Spleen (tissue), 11 donors: Measurements from ENCODE around the gene EFCAB8. TPM values are rescaled to one million over a fixed set of nuclear protein-coding genes. Genes with fewer than 3 reads are reported as not detected.

Experiments
- DNase-seq: peaks from one replicate; pipeline ENCODE4 v3.0.0-alpha.2; 2020
- H3K27ac ChIP-seq, 8 donors: fragments of 200-600 bp; sonication (generic) in 7 of 8; 1 replicate in 4 of 8; 2 replicates in 4 of 8; pipeline versions ENCODE4 v1.5.0 to v1.8.0; 2016 to 2021; ENCODE audit warnings: inconsistent platforms in 4 of 8, mild to moderate bottlenecking in 4 of 8, moderate library complexity in 1 of 8
- H3K27me3 ChIP-seq, 7 donors: fragments of 200-600 bp; sonication (generic) in 6 of 7; replicated peaks in 1 of 7; 1 replicate in 4 of 7; 2 replicates in 3 of 7; pipeline versions ENCODE4 v1.5.0 to v1.8.0; 2016 to 2021; ENCODE audit warnings: inconsistent platforms in 3 of 7, mild to moderate bottlenecking in 1 of 7
- H3K36me3 ChIP-seq, 6 donors: fragments of 200-600 bp; sonication (generic) in 5 of 6; 1 replicate in 4 of 6; 2 replicates in 2 of 6; pipeline versions ENCODE4 v1.5.0 to v1.8.0; 2016 to 2021; ENCODE audit warnings: inconsistent platforms in 2 of 6
- H3K4me1 ChIP-seq, 6 donors: fragments of 200-600 bp; sonication (generic) in 5 of 6; 1 replicate in 3 of 6; 2 replicates in 3 of 6; pipeline versions ENCODE4 v1.5.0 to v1.8.0; 2016 to 2021; ENCODE audit warnings: inconsistent platforms in 3 of 6
- H3K4me3 ChIP-seq, 8 donors: fragments of 200-600 bp; sonication (generic) in 7 of 8; 1 replicate in 4 of 8; 2 replicates in 4 of 8; pipeline versions ENCODE4 v1.5.0 to v1.8.0; 2016 to 2021; ENCODE audit warnings: inconsistent platforms in 4 of 8, mild to moderate bottlenecking in 4 of 8, moderate library complexity in 2 of 8
- H3K9me3 ChIP-seq, 8 donors: fragments of 200-600 bp; sonication (generic) in 7 of 8; 1 replicate in 4 of 8; 2 replicates in 4 of 8; pipeline versions ENCODE4 v1.5.0 to v1.8.0; 2016 to 2021; ENCODE audit warnings: inconsistent platforms in 4 of 8
- CTCF ChIP-seq, 11 experiments: fragments of 200-600 bp in 7 of 11; fragments of 450-650 bp in 4 of 11; sonication (generic) in 4 of 11; IDR thresholded peaks in 8 of 11; conservative IDR thresholded peaks in 3 of 11; 1 replicate in 7 of 11; 2 replicates in 4 of 11; pipeline versions ENCODE4 v1.4.0 to v1.8.0; 2016 to 2021; ENCODE audit warnings: antibody characterized with exemption in 11 of 11, inconsistent platforms in 4 of 11, mild to moderate bottlenecking in 1 of 11
- POLR2A ChIP-seq, 3 donors: fragments of 450-650 bp; IDR thresholded peaks; one replicate each; pipeline ENCODE4 v1.5.1; 2017; ENCODE audit warnings: antibody characterized with exemption in 3 of 3, mild to moderate bottlenecking in 1 of 3
- POLR2AphosphoS5 ChIP-seq, 3 donors: sonication (generic); formaldehyde crosslinking; IDR thresholded peaks; one replicate each; pipeline ENCODE4 v1.5.1; 2017; ENCODE audit warnings: antibody characterized with exemption in 3 of 3
- WGBS, 5 donors: extraction: QIAGEN DNeasy Blood & Tissue Kit in 3 of 5; methylation state at CpG; one replicate each; pipeline versions ENCODE4 v1.1.5 to v1.1.7; 2013 to 2018; 5-methylcytosine and 5-hydroxymethylcytosine counted together
- intact Hi-C: fragments of 100-400 bp; cut with DNase I; formaldehyde crosslinking; loops from one replicate; pipeline ENCODE4 v1.15.0; 2023; ENCODE audit warnings: low total_unique reads
- polyA plus RNA-seq, 3 donors: library from polyadenylated mRNA; stranded (reverse); fragments of 200-250 nt; gene quantifications; one replicate each; pipeline ENCODE4 v1.2.1, GENCODE V29; 2013
- total RNA-seq, 7 donors: library from RNA; depleted of rRNA in 3 of 7; stranded (reverse); fragments of >200 nt in 3 of 7; fragmentation: NEBNext Ultra II Directional in 4 of 7; extraction: Animal tissue kit (Norgen Biotek cat#: 25700) in 4 of 7; gene quantifications; one replicate each; pipeline versions ENCODE4 v1.1.0 to v1.2.1, GENCODE V29; 2016 to 2021
- donor health status: healthy with polysubstance abuse.
- donor health status: DM: no; HTN: no; CAD: no; lungs with moderate emphysema.
- donor health status: DM: no; HTN: no; CAD: no.
- donor health status: Bipolar disorder and iron deficiency.
- donor health status: healthy.
- donor health status: DM: no; HTN: no; CAD: no.
- donor health status: DM: yes; HTN: yes; CAD: no.

Gene EFCAB8
- total and polyA plus RNA-seq, 10 donors = 0.06 to 4.2 (median 1.0) TPM

GRCh38 chr20:32957459-32957858, 98.7 kb downstream of the EFCAB8 start:
- intact Hi-C loops = no loop called here
- DNase-seq = no peak
- no peaks in the 10 kb centered on the region for H3K36me3 ChIP-seq
- no peak overlapping the region for H3K4me3 ChIP-seq
- WGBS, 5 donors = 86 to 95% (median 90%) methylated on average over 5 of the region's 5 CpGs
- TF ChIP-seq POLR2AphosphoS5 (IDR thresholded peaks at IDR 0.05) (no peak), POLR2A (IDR thresholded peaks at IDR 0.05) (no peak), CTCF (IDR thresholded peaks at IDR 0.05 in 8 of 11, conservative IDR thresholded peaks at IDR 0.05 in 3 of 11) (no peak)
- no peaks in the 10 kb centered on the region for H3K4me1 ChIP-seq
- peaks cover 7 to 50% (median 41%) of the 10 kb centered on the region in 8 donors for H3K9me3 ChIP-seq
- peaks cover 0 to 4% (median 0%) of the 10 kb centered on the region in 7 donors for H3K27me3 ChIP-seq
- H3K27ac ChIP-seq = no peak overlapping the region

GRCh38 chr20:32958574-32958973, 99.9 kb downstream of the EFCAB8 start:
- Histone ChIP-seq H3K27ac (no peak overlapping the region), H3K4me3 (no peak overlapping the region), H3K9me3 (peaks cover 7 to 50% (median 41%) of the 10 kb centered on the region in 8 donors), H3K27me3 (peaks cover 0 to 4% (median 0%) of the 10 kb centered on the region in 7 donors), H3K36me3 (no peaks in the 10 kb centered on the region), H3K4me1 (no peaks in the 10 kb centered on the region)
- DNase-seq = no peak
- no peak for TF ChIP-seq POLR2A (IDR thresholded peaks at IDR 0.05)
- no peak for TF ChIP-seq CTCF (IDR thresholded peaks at IDR 0.05 in 8 of 11, conservative IDR thresholded peaks at IDR 0.05 in 3 of 11)
- TF ChIP-seq POLR2AphosphoS5 (IDR thresholded peaks at IDR 0.05) = no peak
- intact Hi-C loops = no loop called here

GRCh38 chr20:32959351-32960221, 100.9 kb downstream of the EFCAB8 start:
- no peak overlapping the region for H3K4me3 ChIP-seq
- H3K27me3 ChIP-seq = peaks cover 0 to 4% (median 0%) of the 10 kb centered on the region in 7 donors
- 88 to 94% (median 91%) methylated on average over 14 of the region's 14 CpGs for WGBS, 5 donors
- DNase-seq = no peak
- no peaks in the 10 kb centered on the region for H3K36me3 ChIP-seq
- intact Hi-C loops = no loop called here
- H3K9me3 ChIP-seq = peaks cover 7 to 43% (median 39%) of the 10 kb centered on the region in 8 donors
- TF ChIP-seq CTCF (IDR thresholded peaks at IDR 0.05 in 8 of 11, conservative IDR thresholded peaks at IDR 0.05 in 3 of 11) (no peak), POLR2AphosphoS5 (IDR thresholded peaks at IDR 0.05) (no peak), POLR2A (IDR thresholded peaks at IDR 0.05) (no peak)
- no peaks in the 10 kb centered on the region for H3K4me1 ChIP-seq
- H3K27ac ChIP-seq = no peak overlapping the region

GRCh38 chr20:32960222-32960518, 101.4 kb downstream of the EFCAB8 start:
- peaks cover 0 to 2% (median under 1%) of the 10 kb centered on the region in 6 donors for H3K4me1 ChIP-seq
- H3K36me3 ChIP-seq = no peaks in the 10 kb centered on the region
- peaks cover 0 to 3% (median 0%) of the 10 kb centered on the region in 7 donors for H3K27me3 ChIP-seq
- no peak overlapping the region for H3K4me3 ChIP-seq
- intact Hi-C loops = no loop called here
- TF ChIP-seq CTCF (IDR thresholded peaks at IDR 0.05 in 8 of 11, conservative IDR thresholded peaks at IDR 0.05 in 3 of 11) (no peak), POLR2A (IDR thresholded peaks at IDR 0.05) (no peak), POLR2AphosphoS5 (IDR thresholded peaks at IDR 0.05) (no peak)
- H3K27ac ChIP-seq = no peak overlapping the region
- peaks cover 7 to 37% (median 34%) of the 10 kb centered on the region in 8 donors for H3K9me3 ChIP-seq
- DNase-seq = no peak
